Body of pancreas (tissue), 4 donors: ENCODE results near the gene AP3B2.

Source experiments
- POLR2A ChIP-seq, 3 donors: fragments of 450-650 bp; IDR thresholded peaks; one replicate each; pipeline ENCODE4 v1.6.1; 2016; ENCODE audit warnings: antibody characterized with exemption in 3 of 3, mild to moderate bottlenecking in 2 of 3
- TF ChIP-seq, protein P1 (sequence below), 7 experiments: fragments of 450-650 bp in 4 of 7; fragments of 200-600 bp in 3 of 7; sonication (generic) in 3 of 7; IDR thresholded peaks; one replicate each; pipeline ENCODE4 v1.5.1; 2016 to 2019; ENCODE audit warnings: antibody characterized with exemption in 7 of 7

GRCh38 chr15:82689147-82689546 lies 20.5 kb downstream of the AP3B2 start:
- TF ChIP-seq, protein P1, sequence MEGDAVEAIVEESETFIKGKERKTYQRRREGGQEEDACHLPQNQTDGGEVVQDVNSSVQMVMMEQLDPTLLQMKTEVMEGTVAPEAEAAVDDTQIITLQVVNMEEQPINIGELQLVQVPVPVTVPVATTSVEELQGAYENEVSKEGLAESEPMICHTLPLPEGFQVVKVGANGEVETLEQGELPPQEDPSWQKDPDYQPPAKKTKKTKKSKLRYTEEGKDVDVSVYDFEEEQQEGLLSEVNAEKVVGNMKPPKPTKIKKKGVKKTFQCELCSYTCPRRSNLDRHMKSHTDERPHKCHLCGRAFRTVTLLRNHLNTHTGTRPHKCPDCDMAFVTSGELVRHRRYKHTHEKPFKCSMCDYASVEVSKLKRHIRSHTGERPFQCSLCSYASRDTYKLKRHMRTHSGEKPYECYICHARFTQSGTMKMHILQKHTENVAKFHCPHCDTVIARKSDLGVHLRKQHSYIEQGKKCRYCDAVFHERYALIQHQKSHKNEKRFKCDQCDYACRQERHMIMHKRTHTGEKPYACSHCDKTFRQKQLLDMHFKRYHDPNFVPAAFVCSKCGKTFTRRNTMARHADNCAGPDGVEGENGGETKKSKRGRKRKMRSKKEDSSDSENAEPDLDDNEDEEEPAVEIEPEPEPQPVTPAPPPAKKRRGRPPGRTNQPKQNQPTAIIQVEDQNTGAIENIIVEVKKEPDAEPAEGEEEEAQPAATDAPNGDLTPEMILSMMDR (IDR thresholded peaks at IDR 0.05) = no peak
- no peak for TF ChIP-seq POLR2A (IDR thresholded peaks at IDR 0.05)
